Stimulated activated CD4-positive, alpha-beta T cell treated with anti-CD3 and anti-CD28 coated beads, Interleukin-12 subunit alpha, Interleukin-12 subunit beta, amount 100 ng/mL, for 4 hours (primary cell): Measurements from ENCODE around the gene PLSCR2.
"Not testable (repeated sequence)": the region's sequence is repeated elsewhere in the genome, so short reads cannot be mapped to it uniquely, and the experiment has no call there.

Source experiments
- DNase-seq: peaks from one replicate; pipeline ENCODE4 v3.0.0-alpha.2; 2020

PLSCR2 gene

GRCh38 chr3:146476094-146476740 is 6.9 kb upstream of the PLSCR2 start:
- DNase-seq, result no peak

- DNase-seq, result not testable (repeated sequence)
Observed at GRCh38 chr3:146474976-146475375, 5.6 kb upstream of the PLSCR2 start.

GRCh38 chr3:146473726-146474125 is 4.4 kb upstream of the PLSCR2 start:
- no peak for DNase-seq

- DNase-seq, result no peak
Observed at GRCh38 chr3:146472611-146473010, 3.2 kb upstream of the PLSCR2 start.

- DNase-seq, result no peak
Observed at GRCh38 chr3:146471012-146471411, 1.7 kb upstream of the PLSCR2 start.

- DNase-seq, result no peak
Observed at GRCh38 chr3:146470425-146470990, 1.1 kb upstream of the PLSCR2 start.

- no peak for DNase-seq
Observed at GRCh38 chr3:146468671-146469149, 651 bp downstream of the PLSCR2 start.

- DNase-seq, result no peak
Observed at GRCh38 chr3:146468234-146468633, 1.1 kb downstream of the PLSCR2 start.

GRCh38 chr3:146466604-146467003 is 2.8 kb downstream of the PLSCR2 start:
- DNase-seq, result no peak

- DNase-seq, result no peak
Observed at GRCh38 chr3:146465693-146466465, 3.5 kb downstream of the PLSCR2 start.

- DNase-seq, result no peak
Observed at GRCh38 chr3:146464783-146465182, 4.6 kb downstream of the PLSCR2 start.

- no peak for DNase-seq
Observed at GRCh38 chr3:146464005-146464595, 5.3 kb downstream of the PLSCR2 start.

GRCh38 chr3:146454796-146455195 is 14.6 kb downstream of the PLSCR2 start:
- DNase-seq, result no peak

GRCh38 chr3:146449613-146450012 is 19.7 kb downstream of the PLSCR2 start:
- DNase-seq, result no peak

GRCh38 chr3:146449076-146449475 is 20.3 kb downstream of the PLSCR2 start:
- DNase-seq, result no peak

- no peak for DNase-seq
Observed at GRCh38 chr3:146446026-146446425, 23.3 kb downstream of the PLSCR2 start.

- not testable (repeated sequence) for DNase-seq
Observed at GRCh38 chr3:146440310-146440709, 29.1 kb downstream of the PLSCR2 start.

- no peak for DNase-seq
Observed at GRCh38 chr3:146432066-146432465, 37.3 kb downstream of the PLSCR2 start.

- no peak for DNase-seq
Observed at GRCh38 chr3:146431240-146431639, 38.1 kb downstream of the PLSCR2 start.

GRCh38 chr3:146425341-146425740 is 44.0 kb downstream of the PLSCR2 start:
- no peak for DNase-seq

- no peak for DNase-seq
Observed at GRCh38 chr3:146421819-146422759, 47.3 kb downstream of the PLSCR2 start.

- DNase-seq, result no peak
Observed at GRCh38 chr3:146416366-146416765, 53.0 kb downstream of the PLSCR2 start.
